ENCODE data around the gene CD79A.

Gene CD79A

GRCh38 chr19:41845051-41845590 is 32.0 kb upstream of the CD79A start:
- ChIA-PET CTCF (no interaction called here), POLR2A (no interaction called here)
- no peak for DNase-seq (ENCODE audit: extremely low spot score)
- TF ChIP-seq CTCF (IDR thresholded peaks at IDR 0.05; ENCODE audit: control extremely low read depth, extremely low read depth, low read depth, missing control alignments), result no peak

- ChIA-PET POLR2A (no interaction called here), CTCF (interaction anchor here (1.2 to 1.4 kb wide), 2 partner anchors 12 to 56 kb away, joined by 3 to 4 read pairs; partner anchors contain the start of gene RPS19)
- TF ChIP-seq CTCF (IDR thresholded peaks at IDR 0.05; ENCODE audit: control extremely low read depth, extremely low read depth, low read depth, missing control alignments), result no peak
- no peak for DNase-seq (ENCODE audit: extremely low spot score)
These were observed 29.6 kb upstream of the CD79A start for GRCh38 chr19:41847351-41848105.

- ChIA-PET POLR2A (no interaction called here), CTCF (interaction anchor here (0.9 to 3.9 kb wide), 5 partner anchors 11 to 95 kb away, joined by 3 to 21 read pairs (median 5); partner anchors contain the start of gene RPS19)
- DNase-seq (ENCODE audit: extremely low spot score), result no peak
- TF ChIP-seq CTCF (IDR thresholded peaks at IDR 0.05; ENCODE audit: control extremely low read depth, extremely low read depth, low read depth, missing control alignments), result no peak
These were observed 28.4 kb upstream of the CD79A start for GRCh38 chr19:41848666-41849065.

- CTCF ChIA-PET, result interaction anchor here (0.9 to 3.9 kb wide), 5 partner anchors 10 to 186 kb away, joined by 3 to 21 read pairs (median 5); partner anchors contain the start of gene RPS19
These were observed 28.0 kb upstream of the CD79A start for GRCh38 chr19:41849067-41849466.

GRCh38 chr19:41850381-41850780 is 26.7 kb upstream of the CD79A start:
- TF ChIP-seq CTCF (IDR thresholded peaks at IDR 0.05; ENCODE audit: control extremely low read depth, extremely low read depth, low read depth, missing control alignments), result no peak
- no peak for DNase-seq (ENCODE audit: extremely low spot score)
- CTCF ChIA-PET, result interaction anchor here (0.7 to 3.9 kb wide), 5 partner anchors 9 to 185 kb away, joined by 3 to 21 read pairs (median 8); partner anchors contain the start of gene RPS19
- POLR2A ChIA-PET, result interaction anchor here (0.7 kb wide), 1 partner anchor 556 kb away, joined by 4 read pairs; no protein-coding TSS in a partner anchor

More at GRCh38 chr19:41849067-41849466, 28.0 kb upstream of the CD79A start:
- no peak for TF ChIP-seq CTCF (IDR thresholded peaks at IDR 0.05; ENCODE audit: control extremely low read depth, extremely low read depth, low read depth, missing control alignments)
- DNase-seq (ENCODE audit: extremely low spot score), result no peak
- POLR2A ChIA-PET, result no interaction called here

- POLR2A ChIA-PET, result no interaction called here
- CTCF ChIA-PET, result interaction anchor here (1.2 to 3.9 kb wide), 3 partner anchors 14 to 57 kb away, joined by 3 to 21 read pairs (median 8); no protein-coding TSS in a partner anchor
These were observed 25.6 kb upstream of the CD79A start for GRCh38 chr19:41851456-41851855.

More at GRCh38 chr19:41851456-41851855, 25.6 kb upstream of the CD79A start:
- DNase-seq (ENCODE audit: extremely low spot score), result no peak
- TF ChIP-seq CTCF (IDR thresholded peaks at IDR 0.05; ENCODE audit: control extremely low read depth, extremely low read depth, low read depth, missing control alignments), result no peak
